Activated CD4-positive, alpha-beta memory T cell treated with anti-CD3 and anti-CD28 coated beads for 36 hours (primary cell): ENCODE measurements around the gene PAX5. TPM values are rescaled to one million over a fixed set of nuclear protein-coding genes. Genes with fewer than 3 reads are reported as not detected.

Experiments
- microRNA-seq: library from miRNA; unstranded; fragments of <30 nt; microRNA quantifications from one replicate; pipeline ENCODE4 v1.2.0, GENCODE V29; 2022; ENCODE audit warnings: borderline number of aligned reads, borderline microRNAs expressed, borderline replicate concordance
- total RNA-seq, 2 experiments: library from RNA; stranded (reverse); gene quantifications; one replicate each; pipeline ENCODE4 v1.2.3, GENCODE V29; 2021

PAX5 gene
- total RNA-seq, 2 experiments from 2014 or later = 0.12 to 0.15 TPM

Small RNA genes within 50 kb of the gene (microRNA-seq; reads per million reads assigned to microRNA genes)
- gene MIR4475 = not detected
- not detected for gene MIR4476
- not detected for gene MIR4540

Other genes starting within 250 kb of the PAX5 start
- 10 to 100 TPM; 26.8 to 28.1 TPM for gene ZCCHC7, start 86.3 kb upstream of the PAX5 start, total RNA-seq